NCI-H1048 (cell line): Measurements from ENCODE around the gene MAGEE1.
A peak's percentile ranks its signal among the peaks of the same experiment; 100 is the strongest.

Source experiments
- DNase-seq: peaks from one replicate; lab custom pipeline; 2025; lab: John Stamatoyannopoulos, UW

MAGEE1 gene, protein sequence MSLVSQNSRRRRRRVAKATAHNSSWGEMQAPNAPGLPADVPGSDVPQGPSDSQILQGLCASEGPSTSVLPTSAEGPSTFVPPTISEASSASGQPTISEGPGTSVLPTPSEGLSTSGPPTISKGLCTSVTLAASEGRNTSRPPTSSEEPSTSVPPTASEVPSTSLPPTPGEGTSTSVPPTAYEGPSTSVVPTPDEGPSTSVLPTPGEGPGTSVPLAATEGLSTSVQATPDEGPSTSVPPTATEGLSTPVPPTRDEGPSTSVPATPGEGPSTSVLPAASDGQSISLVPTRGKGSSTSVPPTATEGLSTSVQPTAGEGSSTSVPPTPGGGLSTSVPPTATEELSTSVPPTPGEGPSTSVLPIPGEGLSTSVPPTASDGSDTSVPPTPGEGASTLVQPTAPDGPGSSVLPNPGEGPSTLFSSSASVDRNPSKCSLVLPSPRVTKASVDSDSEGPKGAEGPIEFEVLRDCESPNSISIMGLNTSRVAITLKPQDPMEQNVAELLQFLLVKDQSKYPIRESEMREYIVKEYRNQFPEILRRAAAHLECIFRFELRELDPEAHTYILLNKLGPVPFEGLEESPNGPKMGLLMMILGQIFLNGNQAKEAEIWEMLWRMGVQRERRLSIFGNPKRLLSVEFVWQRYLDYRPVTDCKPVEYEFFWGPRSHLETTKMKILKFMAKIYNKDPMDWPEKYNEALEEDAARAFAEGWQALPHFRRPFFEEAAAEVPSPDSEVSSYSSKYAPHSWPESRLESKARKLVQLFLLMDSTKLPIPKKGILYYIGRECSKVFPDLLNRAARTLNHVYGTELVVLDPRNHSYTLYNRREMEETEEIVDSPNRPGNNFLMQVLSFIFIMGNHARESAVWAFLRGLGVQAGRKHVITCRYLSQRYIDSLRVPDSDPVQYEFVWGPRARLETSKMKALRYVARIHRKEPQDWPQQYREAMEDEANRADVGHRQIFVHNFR

DNA sequence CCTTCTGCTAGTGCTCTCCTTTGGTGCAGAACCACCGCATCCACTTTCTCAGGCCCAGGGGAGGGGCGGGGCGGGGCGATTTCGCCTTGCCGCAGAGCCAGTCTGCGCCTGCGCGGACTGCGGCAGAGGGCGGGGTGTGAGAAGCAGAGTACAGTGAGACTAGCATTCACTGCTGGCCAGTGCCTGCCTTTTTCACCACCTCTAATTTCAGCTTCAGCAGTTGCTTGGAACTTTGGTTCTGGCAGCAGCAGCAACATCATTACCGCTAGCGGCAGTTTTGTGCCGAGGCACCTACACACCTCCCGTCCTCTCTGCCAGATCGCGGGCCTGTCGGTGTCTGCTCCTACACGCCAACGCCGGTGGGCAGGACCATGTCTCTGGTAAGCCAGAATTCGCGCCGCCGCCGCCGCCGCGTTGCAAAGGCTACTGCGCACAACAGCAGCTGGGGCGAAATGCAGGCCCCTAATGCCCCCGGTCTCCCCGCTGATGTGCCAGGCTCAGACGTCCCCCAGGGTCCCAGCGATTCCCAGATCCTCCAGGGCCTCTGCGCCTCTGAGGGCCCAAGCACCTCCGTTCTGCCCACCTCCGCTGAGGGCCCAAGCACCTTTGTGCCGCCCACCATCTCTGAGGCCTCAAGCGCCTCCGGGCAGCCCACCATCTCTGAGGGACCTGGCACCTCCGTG lies at the start of gene MAGEE1:
Gene MAGEE1, plus strand, starts transcription at position 151 of the 683 bp plus-strand sequence. Its CDS starts 221 bp downstream, at position 372.
- DNase-seq, result peak; percentile 29

DNA sequence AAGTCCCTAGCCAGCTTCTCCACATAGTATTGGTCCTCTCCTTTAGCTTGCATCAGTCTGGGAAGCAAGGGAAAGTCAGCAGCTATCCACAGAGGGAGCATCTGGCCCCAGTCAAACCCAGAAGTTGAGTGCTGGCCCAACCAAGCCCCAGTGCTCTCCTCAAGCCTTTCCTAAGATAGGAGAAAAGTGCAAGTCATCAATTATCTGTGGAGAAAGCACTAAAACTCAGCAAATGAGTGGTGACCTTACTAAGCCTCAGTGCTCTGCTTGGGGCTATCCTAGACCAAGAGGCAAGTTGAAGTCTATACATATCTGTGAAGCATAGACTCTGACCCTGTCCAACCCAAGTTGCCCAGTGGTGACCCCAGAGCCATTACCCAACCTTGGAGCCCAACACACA lies 28.5 kb upstream of the MAGEE1 start:
- DNase-seq, result no peak

DNA sequence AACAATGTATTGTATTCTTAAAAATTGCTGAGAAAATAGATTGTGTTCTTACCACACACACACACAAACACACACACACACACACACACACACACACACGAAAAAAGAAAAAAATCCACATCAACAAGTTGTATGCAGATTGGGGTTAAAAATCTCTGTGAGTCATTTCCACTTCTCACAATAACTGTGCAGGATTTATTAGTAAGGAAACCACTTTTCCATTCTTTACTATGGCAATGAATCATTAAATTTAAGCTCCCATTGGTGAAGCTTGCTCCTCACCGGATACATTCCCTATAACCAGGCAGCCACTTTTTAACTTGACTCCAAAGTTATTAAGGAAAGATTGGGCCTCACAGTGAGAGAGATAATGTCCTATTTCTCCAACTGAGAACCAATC lies 19.7 kb upstream of the MAGEE1 start:
- no peak for DNase-seq

DNA sequence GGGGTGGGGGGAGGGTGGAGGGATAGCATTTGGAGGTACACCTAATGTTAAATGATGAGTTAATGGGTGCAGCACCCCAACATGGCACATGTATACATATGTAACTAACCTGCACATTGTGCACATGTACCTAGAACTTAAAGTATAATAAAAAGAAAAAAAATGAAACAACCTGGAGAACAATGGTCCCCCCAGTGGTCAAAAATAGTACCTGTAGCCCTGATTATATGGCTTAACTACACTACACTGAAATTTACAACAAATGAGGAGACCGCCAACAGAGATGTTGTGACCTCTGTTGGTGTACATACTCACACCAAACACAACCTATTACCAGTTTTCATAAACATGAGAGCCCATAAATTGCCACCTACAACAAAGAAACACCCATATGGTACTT lies 7.3 kb upstream of the MAGEE1 start:
- DNase-seq, result no peak

DNA sequence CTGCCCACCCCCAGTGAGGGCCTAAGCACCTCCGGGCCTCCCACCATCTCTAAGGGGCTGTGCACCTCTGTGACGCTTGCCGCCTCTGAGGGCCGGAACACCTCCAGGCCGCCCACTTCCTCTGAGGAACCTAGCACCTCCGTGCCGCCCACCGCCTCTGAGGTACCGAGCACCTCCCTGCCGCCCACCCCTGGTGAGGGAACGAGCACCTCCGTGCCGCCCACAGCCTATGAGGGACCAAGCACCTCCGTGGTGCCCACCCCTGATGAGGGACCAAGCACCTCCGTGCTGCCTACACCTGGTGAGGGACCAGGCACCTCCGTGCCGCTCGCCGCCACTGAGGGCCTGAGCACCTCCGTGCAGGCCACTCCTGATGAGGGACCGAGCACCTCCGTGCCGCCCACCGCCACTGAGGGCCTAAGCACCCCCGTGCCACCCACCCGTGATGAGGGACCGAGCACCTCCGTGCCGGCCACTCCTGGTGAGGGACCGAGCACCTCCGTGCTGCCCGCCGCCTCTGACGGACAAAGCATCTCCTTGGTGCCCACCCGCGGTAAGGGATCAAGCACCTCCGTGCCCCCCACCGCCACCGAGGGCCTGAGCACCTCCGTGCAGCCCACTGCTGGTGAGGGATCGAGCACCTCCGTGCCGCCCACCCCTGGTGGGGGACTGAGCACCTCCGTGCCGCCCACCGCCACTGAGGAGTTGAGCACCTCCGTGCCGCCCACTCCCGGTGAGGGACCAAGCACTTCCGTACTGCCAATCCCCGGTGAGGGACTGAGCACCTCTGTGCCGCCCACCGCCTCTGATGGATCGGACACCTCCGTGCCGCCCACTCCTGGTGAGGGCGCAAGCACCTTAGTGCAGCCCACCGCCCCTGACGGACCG lies 977 bp downstream of the MAGEE1 start:
- no peak for DNase-seq

DNA sequence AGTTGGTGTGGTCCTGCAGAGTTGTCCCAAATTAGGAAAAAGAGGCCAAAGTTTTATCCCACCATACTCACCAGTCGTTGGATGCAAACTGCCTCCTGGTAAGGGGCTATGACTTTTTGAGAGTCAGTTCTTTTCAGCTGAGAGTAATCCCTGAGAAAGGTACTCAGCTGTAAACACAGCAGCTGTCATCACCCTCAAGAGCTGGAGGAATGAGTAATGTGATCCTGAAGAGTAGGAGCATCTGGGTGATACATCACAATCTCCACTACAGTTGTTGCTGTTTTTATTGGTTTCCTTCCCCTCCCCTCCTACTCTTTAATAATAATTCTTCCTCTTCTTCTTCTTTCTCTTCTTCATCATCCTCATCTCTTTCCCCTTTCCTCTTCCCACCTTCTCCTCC lies 5.7 kb downstream of the MAGEE1 start:
- no peak for DNase-seq

DNA sequence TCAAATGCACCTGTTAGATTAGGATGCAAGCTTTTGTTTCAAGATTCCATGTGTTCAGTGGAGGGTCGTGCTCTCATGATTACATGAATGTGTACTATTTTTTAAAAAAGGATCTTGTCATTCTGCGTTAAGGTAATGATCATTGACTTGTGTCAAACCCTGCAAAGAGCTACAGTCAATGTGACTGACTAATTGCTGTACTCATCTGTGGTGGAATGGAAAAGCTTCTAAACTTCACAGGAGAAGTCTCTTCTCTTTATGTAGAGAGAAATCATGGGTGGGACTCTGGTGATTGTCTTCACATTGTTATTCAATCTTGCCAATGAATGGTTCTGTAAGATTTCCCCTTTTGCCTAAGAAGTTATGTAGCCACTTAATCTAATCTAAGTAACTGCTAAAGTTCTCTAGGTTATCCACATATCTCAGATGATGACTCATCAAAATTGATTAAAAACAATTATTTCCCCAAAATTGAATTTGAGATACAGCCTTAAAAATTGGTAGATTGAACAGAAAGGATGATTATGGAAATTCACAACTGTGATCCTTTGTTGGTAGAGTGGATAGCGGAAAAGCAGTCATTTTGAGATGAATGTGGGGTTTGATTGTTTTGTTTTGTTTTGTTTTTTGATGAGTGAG lies 6.7 kb downstream of the MAGEE1 start:
- no peak for DNase-seq

DNA sequence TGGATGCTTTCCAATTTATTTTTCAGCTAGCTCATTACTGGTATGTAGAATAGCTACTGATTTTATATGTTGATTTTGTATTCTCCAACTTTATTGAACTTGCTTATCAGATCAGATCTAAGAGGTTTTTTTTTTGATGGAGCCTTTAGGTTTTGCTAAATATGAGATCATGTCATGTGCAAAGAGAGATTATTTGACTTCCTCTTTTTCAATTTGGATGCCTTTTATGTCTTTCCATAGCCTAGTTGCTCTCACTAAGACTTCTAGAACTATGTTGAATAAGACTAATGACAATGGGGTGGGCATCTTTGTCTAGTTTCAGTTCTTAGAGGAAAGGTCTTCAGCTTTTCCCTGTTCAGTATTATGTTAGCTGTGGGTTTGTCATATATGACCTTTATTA lies 11.7 kb downstream of the MAGEE1 start:
- DNase-seq, result no peak

DNA sequence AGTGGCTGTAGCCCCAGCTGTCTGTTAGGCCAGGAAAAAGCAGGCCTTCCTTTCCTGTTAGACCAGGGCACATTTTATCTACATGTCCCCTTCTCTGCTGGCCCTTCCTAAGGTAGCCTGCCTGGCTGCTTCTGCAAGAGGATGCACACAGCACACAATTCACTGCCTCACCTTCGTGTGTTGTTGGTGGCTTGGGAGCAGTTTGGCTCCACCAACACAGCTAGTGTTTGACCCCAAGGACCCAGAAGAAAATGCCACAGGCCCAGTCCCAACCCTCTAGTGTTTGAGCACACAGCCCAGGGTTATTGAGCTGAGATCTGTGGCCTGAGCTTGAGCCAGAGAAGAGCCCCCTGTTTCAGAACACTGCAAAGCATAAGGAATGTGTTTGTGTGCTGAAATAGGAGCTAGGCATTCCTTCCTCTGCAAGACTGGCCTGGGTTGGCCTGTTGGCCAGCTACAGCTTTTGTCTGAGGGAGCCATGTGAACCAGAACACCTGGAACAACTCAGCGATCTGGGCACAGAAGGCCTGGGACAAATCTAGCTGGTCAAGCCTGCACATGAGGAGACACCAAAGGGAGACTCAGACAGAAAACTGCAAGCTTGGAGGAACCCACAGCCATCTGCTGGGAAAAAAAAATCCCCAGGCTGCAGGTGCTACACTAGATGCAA lies 26.4 kb downstream of the MAGEE1 start:
- DNase-seq, result no peak

DNA sequence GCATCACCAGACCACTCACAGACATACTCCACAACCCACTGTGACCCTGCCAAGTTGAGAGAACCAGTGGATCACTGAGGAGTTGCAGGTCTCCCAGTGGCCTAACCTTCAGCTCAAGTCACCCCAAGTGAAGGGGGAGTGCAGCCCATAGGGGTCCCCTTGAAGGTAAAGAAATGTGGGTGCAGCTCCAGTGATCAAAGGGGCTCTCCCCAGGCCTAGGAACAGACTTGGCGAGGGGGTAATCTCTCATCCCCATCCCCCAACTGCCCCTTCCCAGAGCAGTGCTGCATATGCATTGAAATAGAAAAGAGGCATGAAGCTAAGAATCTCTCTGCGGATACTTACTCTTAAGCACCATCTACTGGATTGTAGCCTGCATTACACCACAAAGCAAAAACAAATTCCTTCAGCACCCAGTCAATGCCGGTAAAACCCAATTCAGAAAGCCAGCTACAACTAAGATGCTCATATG lies 27.0 kb downstream of the MAGEE1 start:
- peak; percentile 1 for DNase-seq

DNA sequence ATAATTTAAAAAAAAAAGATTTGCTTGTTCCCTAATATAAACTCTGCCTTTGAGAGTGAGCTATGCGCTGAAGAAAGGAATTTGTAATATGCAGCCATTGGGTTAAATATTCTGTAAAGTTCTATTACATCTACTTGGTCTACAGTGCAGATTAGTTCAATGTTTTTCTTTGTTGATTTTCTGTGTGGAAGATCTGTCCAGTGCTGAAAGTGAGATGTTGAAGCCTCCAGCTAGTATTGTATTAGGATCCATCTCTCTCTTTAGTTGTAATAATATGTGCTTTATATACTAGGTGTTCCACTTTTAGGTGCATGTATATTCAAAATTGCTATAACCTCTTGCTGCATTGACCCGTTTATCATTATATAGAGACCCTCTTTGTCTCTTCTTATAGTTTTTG lies 49.8 kb downstream of the MAGEE1 start:
- no peak for DNase-seq
